NCI-H345 treated with DMSO at 0.1 percent for 48 hours (cell line): ENCODE measurements around the gene MYO15B.

Experiments
- DNase-seq: peaks from one replicate; lab custom pipeline; 2025; ENCODE audit not compliant: unreplicated experiment; lab: John Stamatoyannopoulos, UW

Gene MYO15B

DNA sequence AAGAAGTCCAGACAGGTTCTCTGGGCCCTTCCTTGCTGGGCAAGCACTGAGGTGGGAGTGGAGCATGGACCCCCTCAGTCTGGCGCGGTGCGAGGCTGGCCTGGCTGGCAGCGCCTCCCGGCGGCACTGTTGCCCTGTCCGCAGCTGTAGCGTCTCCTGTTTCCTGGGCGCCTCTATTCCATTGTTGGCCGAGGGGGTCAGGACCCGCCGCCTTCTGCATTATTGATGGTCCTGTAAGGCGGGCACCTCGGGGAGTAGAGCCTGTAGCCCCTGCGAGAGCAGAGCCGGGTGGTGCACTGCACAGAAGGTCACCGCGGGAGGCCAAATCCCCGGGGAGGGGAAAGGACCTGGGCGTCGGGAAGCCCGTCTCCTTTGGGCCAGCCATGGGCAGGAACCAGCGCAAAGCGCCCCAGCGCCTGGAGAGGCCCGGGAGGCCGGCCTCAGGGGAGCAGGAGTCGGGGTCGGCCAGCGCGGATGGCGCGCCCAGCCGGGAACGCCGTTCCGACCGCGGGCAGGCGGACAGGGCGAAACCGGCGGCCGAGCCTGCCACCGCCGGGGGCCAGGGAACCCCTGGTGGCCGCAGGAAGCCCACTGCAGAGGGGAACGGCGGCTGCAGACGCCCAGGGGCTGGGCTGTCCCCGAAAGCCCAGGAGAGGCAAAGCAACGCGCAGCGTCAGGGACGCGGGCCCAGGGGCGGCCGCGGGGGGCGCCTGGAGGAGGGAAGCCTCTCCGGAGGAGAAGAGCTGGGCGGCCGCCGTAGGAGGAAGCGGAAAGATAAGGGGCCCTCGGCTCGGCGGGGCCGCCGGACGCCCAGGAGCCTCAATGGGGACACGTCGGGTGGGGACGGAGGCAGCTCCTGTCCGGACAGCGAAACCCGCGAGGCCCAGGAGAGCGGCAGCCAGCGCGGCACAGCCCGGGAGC lies at the start of gene MYO15B:
Gene MYO15B (plus strand): TSS at position 126 of the 921 bp plus-strand sequence. CDS start 258 bp downstream, at position 384.
- peak; percentile 37 for DNase-seq

DNA sequence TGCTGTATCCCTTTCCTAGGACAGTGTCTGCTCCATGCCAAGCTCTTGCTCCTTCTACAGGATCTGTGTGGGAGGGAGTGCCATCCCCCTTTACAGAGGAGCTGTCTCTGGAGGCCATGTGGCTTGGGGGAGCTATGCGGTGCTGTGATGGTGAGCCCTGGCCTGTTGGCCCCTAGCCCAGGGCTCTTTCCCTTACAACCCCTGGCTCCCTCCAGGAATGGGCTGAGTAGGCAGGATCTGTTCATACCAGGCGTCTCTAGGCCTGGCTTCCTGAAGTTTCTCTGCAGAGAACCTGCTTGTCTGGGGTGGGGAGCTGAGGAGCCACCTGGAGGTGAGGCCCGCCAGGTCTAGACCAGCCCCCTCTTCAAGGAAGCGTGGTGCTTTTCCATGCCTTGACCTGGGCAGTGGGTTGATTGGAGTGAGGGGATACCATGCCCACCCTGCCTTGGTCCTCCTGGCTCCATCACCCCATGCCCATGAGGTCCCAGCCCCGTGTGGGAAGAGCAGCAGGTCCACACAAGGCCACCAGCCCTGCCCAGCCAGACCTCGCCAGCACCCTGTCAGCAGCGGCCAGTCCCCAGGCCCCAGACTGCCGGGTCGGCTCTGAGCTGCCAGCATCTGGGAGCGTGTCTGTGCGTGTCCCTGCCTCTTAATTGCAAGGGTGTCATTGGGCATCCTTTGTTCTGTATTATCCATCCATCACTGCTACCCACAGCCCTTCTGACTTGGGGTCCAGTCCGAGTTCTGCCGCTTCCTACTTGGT lies 47.5 kb upstream of the MYO15B start:
- DNase-seq: no peak

DNA sequence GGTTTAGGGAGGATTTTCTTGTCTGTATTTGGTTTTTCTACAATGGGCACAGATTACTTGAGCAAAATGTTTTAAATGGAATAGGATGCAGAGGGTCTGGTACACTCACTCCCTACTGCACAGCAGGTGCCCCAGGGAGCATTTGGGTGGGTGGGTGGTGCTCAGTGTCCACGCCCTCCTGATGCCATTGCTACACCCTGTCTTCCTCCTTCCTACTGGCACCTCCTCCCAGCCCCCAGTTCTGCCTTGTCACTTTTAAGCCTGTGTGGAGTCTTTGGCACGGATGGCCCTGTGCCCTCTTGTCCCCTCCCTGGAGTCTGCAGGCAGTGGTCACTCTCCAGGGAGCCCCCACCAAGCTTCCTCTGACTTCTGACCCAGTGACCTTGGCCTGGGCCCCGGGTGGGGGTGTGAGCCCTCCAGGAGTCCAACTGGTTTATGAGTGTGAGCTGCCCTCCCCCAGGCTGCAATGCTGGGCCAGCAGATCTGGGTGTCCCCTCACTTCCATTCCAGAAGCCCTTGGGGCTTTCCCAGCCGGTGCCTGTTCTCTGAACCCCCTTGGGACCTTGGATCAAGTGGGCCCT lies 46.6 kb upstream of the MYO15B start:
- DNase-seq: no peak

DNA sequence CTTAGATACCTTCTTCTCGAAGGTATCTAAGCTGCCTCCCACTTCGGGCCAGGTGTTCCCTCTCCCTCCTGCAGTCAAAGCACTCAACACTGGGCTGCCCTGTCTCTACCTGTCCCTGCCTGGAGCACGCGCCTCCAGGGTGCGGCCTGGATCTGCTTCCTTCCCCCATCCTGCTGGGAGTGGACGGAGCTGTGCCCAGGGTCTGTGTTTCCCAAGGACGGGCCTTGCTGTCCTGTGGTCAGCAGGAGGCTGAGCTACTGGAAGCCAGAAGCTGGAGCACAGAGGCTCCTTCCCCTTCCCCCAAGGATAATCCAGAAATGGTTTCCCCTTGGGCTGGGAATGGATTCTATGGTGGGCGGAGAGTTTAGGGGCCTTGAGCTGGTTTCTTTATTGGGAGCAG lies 45.4 kb upstream of the MYO15B start:
- DNase-seq: no peak

DNA sequence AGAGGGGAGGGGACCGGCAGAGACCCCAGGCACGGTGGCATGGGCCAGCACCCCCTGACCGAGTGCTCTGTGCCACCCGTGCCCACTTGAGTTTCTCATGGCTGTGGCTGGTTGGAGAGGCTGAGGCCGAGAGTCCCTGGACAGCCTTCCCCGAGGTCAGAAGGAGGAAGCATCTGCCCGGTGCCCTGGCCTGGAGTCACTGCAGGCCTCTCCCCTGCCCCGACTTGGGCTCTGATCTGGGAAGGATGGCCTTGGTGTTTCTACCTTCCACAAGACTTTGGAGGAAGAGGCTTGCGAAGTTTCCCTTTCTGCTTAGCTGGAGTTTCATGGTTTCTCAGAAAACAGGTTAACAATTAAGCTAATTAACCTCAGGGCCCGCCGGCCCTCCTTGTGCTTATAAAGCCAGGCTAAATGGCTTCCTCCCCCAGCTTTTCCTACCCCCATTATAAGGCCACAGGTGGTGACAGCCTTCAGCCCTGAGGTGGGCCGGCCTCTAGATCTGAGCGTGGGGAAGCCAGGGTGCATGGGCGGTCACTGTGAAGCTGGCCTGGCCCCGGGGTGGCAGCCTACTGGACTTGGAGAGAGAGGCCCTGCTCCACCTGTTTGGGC lies 44.8 kb upstream of the MYO15B start:
- DNase-seq: no peak

DNA sequence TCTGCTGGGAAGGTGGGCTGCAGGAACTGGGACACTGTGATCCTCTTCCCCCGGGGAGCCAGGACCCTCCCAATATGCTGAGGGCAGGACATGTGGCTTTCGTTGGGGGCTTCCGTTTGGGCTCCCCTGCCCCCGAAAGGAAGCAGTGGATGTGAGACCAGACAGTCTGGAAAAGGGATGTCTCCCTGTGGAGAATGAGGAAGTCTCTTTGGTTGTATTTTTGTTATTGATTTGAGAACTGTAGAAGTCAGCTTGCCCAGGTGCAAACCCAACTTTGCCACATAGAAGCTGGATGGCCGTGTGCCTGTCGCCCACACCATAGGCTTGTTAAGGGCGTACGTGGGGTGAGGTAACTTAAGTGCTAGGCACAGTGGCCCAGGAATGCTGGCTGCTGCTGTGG lies 43.4 kb upstream of the MYO15B start:
- DNase-seq: no peak

DNA sequence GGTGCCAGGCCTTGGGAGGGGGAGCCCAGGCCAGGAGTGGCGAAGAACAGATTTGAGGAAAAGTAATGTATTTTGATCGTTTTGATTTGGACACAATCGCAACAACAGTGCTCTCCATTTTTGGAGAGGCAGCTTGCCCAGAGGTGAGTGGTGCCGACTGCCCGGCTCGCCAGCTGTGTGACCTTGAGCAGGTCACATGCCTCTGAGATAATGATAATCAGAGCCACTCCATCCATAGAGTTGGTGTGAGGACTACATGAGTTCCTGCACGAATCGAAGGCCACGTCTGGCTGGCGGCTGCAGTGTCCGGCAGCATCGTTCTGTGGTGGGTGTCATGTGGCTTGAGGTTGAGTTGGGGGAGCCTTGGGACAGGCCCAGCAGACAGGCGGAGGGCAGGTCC lies 41.4 kb upstream of the MYO15B start:
- no peak for DNase-seq

DNA sequence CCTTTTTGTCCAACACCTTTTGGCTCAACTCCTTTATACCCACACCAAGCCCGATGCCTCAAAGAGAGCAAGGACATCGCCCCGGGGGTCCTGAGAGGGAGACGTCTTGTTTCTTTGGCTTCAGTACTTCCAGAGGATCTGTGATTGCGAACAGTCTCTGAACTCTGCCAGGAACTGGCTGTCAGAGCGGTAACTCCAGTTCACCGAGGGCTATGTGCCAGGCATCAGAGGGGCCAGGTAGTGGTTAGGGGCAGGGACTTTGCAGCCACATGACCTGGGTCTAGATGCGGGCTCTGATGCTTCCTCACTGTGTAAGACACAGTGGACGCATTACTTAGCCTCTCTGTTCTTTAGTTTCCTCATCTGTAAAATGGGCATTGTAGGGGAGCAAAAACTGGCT lies 40.5 kb upstream of the MYO15B start:
- DNase-seq: no peak

DNA sequence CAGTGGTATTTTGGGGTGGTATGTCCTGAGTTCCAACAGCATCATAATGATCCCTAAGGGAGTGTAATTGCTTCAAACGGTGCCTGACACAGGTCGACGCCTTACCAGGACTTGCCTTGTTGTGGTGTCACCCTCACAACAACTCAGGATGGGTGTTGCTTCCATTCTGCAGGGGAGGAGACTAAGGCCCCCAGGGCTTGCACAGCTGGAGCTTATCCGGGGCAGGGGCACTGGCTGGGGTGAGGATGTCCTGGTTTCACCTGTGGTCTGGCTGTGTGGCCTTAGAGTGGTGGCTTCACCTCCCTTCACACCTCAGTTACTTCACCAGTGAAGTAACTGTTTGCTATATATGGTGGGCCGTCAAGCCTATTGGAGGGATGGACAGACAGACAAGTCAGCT lies 38.8 kb upstream of the MYO15B start:
- no peak for DNase-seq

DNA sequence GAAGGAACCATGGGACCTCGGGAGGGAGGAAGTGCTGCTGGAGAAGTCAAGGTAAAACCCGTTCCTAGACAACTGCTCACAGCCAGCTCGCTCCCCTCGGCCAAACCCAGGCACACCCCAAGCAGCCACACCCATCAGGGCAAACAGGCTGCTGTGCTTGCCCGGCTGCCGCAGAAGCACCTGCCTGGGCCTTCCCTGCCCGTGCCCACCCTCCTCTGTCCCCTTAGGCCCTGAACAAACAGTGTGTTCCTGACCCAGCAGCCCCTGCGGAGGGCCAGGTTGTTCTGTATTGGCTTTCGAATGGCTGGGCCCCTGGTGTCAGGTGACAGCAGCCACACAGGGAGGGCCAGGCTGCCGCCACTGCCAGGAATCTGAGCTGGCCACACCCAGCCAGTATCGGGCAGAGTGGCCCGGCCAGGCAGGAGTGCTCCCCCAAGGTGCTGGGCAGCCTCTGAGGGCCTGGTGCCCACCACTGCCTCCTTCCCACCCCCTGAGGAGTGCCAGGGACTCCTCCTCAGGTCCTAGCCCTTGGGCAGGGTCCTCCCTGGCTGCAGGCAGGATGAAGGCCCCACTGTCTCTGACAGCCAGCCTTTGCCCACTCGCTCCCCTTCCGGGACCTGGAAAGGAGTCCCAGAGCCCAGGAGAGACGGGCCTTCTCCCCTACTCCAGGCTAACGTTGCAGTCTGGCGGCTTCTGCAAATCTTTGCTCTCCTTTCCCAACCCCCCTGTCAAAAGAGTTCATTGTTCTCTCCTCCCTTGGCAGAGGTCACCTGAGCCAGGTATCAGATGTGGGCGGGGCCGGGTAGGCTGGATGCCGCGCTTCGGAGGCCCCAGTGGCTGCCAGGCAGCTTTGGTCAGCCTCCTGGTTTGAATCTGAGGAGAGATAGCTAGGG lies 38.1 kb upstream of the MYO15B start:
- DNase-seq: peak; percentile 91

DNA sequence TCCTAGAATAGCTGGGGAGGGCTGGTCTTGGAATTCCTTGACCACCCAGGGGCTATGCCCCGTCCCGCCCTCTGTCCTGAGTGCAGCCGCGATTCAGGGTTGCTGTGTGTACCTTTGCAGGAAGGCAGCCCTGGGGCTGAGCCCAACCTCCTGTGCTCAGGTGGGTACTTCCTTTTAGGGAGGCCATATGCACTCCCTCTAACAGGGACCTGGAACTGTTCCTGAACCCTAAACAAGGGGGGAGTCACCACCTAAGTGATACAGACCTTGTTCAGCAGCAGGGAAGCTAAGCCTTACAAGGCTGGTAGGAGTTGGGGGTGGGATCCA lies 37.5 kb upstream of the MYO15B start:
- no peak for DNase-seq

DNA sequence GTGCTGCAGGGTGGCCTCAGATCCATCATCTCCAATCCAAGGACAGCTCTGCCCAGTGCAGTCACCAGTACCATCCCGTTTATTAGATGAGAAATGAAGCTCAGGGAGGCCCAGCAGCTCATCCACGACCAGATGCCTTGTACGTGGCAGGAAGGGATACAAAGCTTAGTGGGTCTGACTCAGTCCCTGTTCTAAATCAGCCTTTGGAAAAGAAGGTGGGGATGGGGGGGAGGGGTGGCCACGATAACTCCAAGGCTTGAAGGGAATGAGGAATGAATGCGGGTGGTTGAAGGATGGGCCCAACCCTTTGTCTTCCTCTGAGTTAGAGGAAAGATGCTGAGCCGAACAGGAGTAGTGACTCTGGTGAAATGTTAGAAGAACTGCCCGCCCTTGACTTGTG lies 36.3 kb upstream of the MYO15B start:
- no peak for DNase-seq

DNA sequence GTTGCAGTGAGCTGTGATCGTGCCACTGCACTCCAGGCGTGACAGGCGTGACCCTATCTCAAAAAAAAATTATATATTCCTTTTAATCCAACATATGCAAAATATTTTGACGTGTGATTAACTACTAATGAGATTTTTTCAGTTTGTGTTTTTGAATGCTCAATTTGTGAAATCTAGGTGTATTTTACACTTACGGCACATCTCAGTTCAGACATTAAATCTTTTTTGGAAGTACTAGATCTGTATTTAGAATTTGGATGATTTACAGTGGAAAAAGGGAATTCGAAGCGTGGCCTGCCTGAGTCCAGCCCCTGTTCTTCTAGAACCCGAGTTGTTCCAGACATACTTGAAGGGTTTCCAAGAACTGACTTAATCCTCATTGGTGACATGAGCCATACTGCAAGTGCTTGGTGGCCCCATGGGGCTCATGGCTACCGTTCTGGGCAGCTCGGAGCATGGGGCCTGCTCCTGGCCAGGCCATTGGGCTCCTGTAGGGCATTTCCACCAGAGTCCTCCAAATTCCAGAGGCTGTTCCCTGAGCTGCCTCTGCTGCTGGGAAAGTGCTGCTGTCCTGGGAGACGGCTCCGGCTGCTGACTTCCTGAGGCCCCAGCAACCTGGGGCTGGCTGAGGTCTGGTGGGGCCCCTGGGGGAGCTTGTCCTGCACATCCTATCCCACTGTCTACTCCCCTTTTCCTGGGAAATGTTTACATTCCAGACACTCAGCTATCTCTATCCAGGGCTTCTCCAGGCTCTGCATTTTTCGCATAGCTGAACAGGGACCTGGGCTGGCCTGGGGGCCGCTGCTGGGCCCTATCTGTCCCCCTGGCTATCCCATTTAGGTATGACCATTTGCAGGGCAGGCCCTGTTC lies 34.9 kb upstream of the MYO15B start:
- no peak for DNase-seq

DNA sequence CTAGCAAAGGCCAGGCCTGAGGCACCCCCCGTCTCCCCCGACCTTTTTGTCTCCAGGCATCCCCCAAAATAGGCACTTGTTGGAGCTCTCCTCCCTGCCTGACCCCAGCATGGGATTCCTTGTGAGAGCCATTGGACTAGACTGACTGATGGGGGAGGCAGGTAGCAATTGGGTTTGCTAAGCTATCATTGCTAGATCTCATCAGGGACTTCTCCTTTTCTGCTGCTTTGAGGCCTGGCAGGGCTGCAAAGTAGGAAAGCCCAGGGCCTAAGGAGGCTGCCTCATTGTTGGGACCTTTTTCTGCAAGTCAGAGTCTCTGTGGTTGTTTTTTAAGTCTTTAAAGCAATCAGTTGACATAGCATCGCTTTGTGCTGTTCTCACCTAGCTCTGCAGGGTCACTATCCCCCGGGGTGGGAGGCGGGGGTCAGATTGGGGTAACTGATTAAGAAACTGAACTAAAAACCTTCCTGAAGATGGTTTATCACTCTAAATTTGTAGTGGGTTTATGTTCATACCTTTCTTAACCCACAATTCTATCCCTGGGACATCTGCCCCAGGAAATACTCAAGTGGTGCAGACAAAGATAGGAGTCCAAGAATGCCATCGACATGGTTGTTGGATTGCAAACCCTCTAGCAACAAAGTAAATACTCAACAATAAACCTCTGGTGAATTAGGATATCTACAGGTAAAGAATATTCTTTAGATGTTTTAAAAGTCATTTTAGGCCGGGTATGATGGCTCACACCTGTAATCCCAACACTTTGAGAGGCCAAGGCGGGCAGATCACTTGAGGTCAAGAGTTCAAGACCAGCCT lies 34.1 kb upstream of the MYO15B start:
- no peak for DNase-seq

DNA sequence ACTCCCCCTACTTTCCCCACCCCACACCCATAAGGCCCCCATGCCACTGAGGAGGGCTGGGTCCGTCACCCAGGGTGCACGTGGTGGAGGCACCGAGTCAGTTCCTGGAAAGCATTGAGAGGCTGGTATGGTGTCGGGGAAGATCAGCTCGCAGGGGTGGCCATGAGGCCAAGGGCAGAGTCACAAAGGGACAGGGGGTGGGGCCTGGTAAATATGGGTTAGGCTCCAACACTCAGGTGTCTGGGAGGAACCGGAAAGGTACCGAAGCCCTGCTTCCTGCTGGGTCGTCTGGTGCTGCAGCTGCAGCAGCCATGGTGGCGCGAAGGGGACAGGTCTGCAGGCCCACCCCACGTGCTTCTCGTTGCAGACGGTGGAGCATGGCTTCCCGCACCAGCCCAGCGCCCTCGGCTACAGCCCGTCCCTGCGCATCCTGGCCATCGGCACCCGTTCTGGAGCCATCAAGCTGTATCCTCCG lies 31.9 kb upstream of the MYO15B start:
- no peak for DNase-seq

DNA sequence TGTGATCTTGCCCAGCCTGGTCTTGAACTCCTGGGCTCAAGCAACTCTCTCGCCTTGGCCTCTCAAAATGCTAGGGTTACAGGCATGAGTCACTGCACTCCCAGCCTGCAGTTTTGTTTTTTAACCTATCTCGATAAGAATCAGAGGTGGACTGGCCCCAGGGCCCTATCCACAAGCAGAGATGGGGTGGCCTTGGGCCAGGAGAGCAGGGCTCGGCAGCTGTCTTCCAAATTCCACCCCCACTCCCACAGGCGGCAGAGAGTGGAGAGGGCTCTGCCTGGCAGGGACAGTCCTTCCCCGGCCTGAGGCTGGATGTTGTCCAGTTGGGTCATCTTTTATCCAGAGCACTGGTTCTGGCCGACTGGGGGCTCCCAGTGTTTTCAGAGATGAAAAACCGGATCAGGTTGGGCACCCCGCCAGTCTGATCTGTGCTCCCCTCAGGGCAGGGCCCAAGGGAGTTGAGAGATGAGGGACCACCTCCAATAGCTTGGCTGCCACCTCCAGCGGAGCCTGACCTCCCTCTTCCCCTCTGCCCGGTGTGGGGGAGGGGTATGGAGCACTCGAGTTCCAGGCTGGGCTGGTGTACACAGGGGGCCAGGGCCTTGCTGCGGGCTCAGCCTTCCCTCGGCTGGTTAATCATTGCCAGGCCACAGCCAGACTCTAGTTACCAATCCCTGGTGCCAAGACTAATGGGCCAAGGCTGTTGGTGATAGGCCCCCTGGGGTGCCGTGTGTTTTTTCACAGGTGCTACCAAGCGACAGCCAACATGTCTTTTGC lies 30.3 kb upstream of the MYO15B start:
- no peak for DNase-seq

DNA sequence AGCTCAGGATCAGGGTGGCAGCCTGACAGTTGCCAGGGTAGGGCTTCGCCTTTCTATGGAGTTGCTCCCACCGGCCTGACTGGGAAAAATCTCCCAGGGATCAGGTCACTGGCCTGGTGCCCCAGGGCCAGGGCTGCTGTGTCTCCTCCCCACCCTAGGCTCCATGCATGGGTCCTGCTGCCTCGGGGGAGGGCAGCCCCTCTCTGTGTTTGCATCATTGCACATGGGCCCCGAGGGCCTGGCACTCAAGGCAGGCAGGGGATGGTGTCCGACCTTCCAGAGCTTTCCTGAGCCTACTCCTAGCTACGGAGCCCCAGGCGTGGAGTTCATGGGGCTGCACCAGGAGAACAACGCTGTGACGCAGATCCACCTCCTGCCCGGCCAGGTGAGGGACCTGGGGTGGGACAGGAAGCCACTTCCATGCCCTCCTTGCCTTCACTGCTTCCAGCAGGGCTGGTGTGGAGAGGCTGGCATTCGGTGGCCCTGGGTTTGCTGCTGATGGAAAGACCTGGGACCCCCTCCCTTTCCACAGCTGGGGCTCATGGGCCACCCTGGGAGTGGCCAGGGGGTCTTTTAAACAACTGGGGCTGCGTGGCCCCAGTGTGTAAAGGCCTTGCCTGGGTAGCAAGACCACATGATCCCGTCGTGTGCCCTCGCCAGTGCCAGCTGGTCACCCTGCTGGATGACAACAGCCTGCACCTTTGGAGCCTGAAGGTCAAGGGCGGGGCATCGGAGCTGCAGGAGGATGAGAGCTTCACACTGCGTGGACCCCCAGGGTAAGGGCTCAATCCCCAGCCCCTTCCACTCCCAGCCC lies 29.5 kb upstream of the MYO15B start:
- no peak for DNase-seq
